HG02973 (cell line): ENCODE results near the gene RANBP1.

ENCODE experiments used
- ATAC-seq: cut with Tn5 transposase; IDR thresholded peaks from one replicate; pipeline ENCODE4 v1.9.1; 2021; ENCODE audit warnings: moderate library complexity; ENCODE audit not compliant: unreplicated experiment

The RANBP1 gene

GRCh38 chr22:20088263-20088648 lies 27.6 kb upstream of the RANBP1 start:
- ATAC-seq: no peak

GRCh38 chr22:20089226-20089976 lies 26.5 kb upstream of the RANBP1 start:
- ATAC-seq: no peak

GRCh38 chr22:20089977-20090729 lies 25.8 kb upstream of the RANBP1 start:
- no peak for ATAC-seq

- no peak for ATAC-seq
Observed at GRCh38 chr22:20090730-20091240, 25.1 kb upstream of the RANBP1 start.

- ATAC-seq: no peak
Observed at GRCh38 chr22:20091690-20092476, 24.0 kb upstream of the RANBP1 start.

GRCh38 chr22:20092477-20092854 lies 23.4 kb upstream of the RANBP1 start:
- ATAC-seq: no peak

- no peak for ATAC-seq
Observed at GRCh38 chr22:20093418-20094196, 22.3 kb upstream of the RANBP1 start.

GRCh38 chr22:20094197-20094807 lies 21.6 kb upstream of the RANBP1 start:
- no peak for ATAC-seq

- no peak for ATAC-seq
Observed at GRCh38 chr22:20095521-20095920, 20.4 kb upstream of the RANBP1 start.

GRCh38 chr22:20096574-20097420 lies 19.1 kb upstream of the RANBP1 start:
- ATAC-seq: no peak

- no peak for ATAC-seq
Observed at GRCh38 chr22:20099099-20099711, 16.7 kb upstream of the RANBP1 start.

GRCh38 chr22:20101638-20102037 lies 14.3 kb upstream of the RANBP1 start:
- ATAC-seq: no peak

GRCh38 chr22:20102203-20102780 lies 13.6 kb upstream of the RANBP1 start:
- ATAC-seq: no peak

- no peak for ATAC-seq
Observed at GRCh38 chr22:20105456-20106204, 10.3 kb upstream of the RANBP1 start.

- ATAC-seq: no peak
Observed at GRCh38 chr22:20106205-20106848, 9.6 kb upstream of the RANBP1 start.

GRCh38 chr22:20106849-20107237 lies 9.1 kb upstream of the RANBP1 start:
- ATAC-seq: no peak

GRCh38 chr22:20107471-20107901 lies 8.4 kb upstream of the RANBP1 start:
- ATAC-seq: no peak
